ENCODE data around the gene AREG. TPM values are rescaled to one million over a fixed set of nuclear protein-coding genes. Genes with fewer than 3 reads are reported as not detected.

AREG gene
- total RNA-seq, 1 donor from 2014 or later: 7.4 TPM

Other genes with a start within 250 kb of the AREG start
- 0.96 TPM for gene EPGN, start 136.7 kb upstream of the AREG start, total RNA-seq
- 0.65 TPM for gene EREG, start 80.0 kb upstream of the AREG start, total RNA-seq